Dedifferentiated amniotic fluid mesenchymal stem cell (primary cell): ENCODE data around the gene ATPAF1.

Experiments
- DNase-seq: peaks from one replicate; pipeline ENCODE4 v3.0.0-alpha.2; 2016; ENCODE audit errors: extremely low spot score

ATPAF1 gene

DNA sequence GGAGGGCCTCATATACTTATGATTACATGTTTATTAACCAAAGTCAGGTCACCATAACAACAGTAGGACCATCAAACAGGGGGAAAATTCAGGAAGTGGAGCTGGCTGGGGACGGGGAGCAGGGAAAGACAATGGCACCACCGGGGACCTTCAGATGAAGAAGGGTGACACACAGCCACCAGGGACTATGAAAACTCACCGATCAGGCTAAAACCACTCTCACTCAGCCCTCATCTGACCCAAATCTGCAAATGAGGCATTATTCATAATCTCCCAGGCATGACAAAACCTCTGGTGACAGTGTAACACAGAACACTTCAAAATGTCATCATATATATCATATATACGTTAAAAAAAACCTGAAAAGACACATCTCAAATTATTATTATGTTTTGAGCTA is 75.3 kb downstream of the ATPAF1 start:
- DNase-seq: no peak

DNA sequence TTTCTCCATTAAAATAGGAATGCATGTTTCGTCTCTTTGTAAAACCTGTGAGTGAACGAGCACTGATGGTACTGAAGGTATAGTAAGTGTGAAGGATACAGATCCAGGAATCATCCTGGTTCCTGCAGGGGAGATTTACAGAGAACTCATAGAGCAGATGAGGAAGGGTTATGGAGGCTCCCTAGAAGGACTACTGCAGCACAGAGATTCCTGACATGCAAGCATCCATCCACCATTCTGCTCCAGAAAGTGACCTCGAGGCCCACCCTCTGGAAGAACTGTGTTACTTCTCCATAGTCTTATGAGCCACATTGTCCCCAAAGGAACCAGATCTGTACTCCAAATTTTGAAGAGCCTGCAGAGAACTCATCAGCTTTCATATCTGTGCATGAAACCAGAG is 78.6 kb downstream of the ATPAF1 start:
- DNase-seq: no peak

DNA sequence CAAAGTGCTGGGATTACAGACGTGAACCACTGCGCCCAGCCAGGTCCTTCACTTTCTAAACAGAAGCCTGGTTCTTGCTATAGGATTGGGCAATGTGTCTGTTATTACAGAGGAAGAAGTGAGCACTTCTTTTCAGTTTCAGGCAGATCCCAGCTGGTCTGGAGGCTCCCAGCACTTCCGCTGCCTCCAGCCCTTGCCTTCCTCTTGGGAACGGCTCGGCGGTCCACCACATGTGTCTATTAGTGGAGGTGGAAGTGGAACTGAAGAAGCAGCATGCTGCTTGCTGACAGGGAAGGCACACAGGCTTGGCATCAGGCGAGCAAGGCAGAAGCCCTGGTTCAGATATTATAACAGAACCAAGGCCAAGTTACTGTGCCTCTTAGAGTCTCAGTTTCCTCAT is 81.1 kb downstream of the ATPAF1 start:
- no peak for DNase-seq

DNA sequence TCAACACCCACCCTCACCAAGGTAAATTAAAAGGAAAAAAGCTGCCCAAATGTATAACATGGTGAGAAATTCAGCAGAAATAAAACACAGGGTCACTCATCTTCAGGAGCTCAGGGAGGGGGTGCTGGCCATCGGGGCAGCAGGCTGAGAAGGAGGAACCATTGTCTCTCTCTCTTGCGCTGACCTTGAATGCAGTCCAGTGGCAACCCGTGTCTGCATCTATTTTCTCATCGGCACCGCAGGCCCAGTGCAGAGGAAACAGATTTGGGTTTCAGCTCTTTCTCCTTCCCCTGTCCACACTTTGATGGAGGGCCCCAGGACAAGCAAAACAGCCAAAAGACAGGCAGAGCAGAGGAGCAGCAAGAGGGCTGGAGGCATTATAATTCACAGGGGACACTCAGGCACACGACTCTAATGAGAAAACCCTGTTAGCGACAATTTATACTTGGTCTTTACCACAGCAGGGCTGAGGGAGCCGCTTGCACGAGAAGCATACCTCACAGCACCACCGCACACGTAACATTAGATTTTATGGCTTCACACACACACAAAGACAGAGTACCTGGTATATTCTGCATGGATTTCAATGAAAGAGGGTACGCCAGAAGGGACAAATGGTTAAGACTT is 82.7 kb downstream of the ATPAF1 start:
- no peak for DNase-seq

DNA sequence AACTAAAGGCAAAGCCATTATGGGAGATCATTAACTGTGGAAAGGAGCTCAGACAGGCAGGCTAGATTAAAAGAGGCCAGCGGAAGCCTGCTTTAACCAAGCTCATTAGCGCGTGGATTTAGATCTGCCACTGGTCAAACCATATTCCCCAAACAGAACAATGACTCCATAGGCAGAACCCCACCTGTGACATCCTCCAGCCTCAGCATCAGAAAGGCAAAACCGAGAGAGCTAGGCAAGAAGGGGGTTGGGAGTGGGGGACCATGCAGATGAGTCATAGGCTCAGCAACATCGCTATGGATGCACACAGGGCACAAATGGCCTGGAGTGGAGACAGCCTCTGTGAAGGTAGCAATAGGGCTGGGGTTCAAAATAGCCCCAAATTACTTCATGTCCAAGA is 84.7 kb downstream of the ATPAF1 start:
- no peak for DNase-seq

DNA sequence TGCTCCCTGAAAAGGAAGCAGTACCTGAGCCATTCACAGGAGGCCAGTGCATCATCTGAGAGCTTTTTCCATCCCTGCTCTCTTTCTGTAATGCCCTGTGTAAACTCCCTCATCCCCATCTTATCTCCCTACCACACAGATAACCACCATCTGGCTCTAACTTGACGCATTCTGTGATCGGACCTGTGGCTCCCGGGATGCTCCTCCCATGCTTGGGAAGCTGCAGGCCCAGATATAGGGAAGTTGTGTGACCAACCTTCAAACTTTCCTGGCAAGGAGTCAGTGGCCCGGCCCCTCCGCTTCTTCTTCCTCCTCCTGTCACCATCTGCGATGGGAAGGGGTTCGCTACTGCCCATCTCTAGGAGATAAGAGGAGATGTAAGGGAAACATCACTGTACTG is 85.2 kb downstream of the ATPAF1 start:
- DNase-seq: no peak
